ENCODE measurements around the gene SLC6A13. TPM values are rescaled to one million over a fixed set of nuclear protein-coding genes. Genes with fewer than 3 reads are reported as not detected.
A peak's percentile ranks its signal among the peaks of the same experiment; 100 is the strongest.
"Not testable (repeated sequence)": the region's sequence is repeated elsewhere in the genome, so short reads cannot be mapped to it uniquely, and the experiment has no call there.

SLC6A13 gene
- total RNA-seq, 1 donor from 2014 or later: 0.51 TPM

- DNase-seq (ENCODE audit: low read depth): peak; percentile 60
Measured at GRCh38 chr12:202081-202731, 60.4 kb downstream of the SLC6A13 start.

DNA sequence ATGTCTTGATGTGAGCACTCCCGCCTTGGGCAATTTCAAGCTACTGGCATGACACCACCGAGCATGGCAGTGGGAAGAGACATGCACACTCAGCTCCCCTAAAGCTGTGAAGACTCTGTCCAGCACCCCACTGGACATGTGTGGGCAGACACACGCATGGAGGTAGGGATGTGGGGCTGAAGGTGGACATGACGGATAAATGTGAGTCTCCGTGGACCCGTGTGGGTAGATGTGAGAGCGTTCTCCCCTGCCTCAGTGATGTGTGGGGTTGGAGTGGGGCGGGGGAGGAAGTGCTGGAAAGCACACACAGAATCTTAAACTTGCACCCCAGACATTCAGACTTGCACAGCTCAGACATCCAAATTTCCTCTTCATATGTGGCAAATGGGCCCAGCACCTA is 61.3 kb downstream of the SLC6A13 start:
- no peak for DNase-seq (ENCODE audit: low read depth)

DNA sequence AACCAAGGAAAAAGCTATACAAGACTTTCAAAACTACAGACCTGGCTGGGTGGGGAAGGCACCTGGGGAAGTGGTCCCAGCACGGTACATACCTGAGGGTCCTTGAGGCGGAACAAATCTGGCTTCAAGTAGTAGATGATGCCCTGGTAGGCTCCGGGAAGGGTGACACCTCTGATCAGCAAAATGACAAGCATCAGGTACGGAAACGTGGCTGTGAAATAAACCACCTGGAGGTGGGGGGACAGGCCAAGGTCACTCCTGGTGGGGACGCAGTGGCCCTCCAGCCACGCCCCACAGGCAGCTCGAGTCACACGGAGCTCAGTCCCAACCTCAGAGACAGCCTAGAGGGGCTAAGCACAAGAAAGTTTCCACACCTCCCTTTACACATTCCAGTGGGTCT is 63.9 kb downstream of the SLC6A13 start:
- no peak for DNase-seq (ENCODE audit: low read depth)

GRCh38 chr12:197911-198695 is 64.5 kb downstream of the SLC6A13 start:
- no peak for DNase-seq (ENCODE audit: low read depth)

DNA sequence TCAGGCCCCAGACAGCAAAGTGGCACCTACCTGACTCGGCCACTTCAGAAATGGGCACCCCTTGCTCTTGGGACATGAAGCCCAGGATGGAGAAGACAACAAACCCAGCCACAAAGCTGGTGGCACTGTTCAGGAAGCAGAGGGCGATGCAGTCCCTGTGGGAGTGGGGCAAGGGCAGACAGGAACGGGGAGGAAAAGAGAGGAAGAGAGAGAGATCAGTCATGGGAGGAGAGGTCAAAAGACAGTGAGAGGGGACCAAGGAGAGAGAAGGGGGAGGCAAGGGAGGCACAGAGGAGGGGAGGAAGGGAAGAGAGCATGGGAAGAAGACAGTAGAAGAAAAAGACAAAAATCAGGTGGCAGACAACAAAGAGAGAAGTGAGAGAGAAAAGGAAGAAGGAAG is 65.3 kb downstream of the SLC6A13 start:
- DNase-seq (ENCODE audit: low read depth): no peak

- DNase-seq (ENCODE audit: low read depth): no peak
Measured at GRCh38 chr12:196436-196835, 66.2 kb downstream of the SLC6A13 start.

DNA sequence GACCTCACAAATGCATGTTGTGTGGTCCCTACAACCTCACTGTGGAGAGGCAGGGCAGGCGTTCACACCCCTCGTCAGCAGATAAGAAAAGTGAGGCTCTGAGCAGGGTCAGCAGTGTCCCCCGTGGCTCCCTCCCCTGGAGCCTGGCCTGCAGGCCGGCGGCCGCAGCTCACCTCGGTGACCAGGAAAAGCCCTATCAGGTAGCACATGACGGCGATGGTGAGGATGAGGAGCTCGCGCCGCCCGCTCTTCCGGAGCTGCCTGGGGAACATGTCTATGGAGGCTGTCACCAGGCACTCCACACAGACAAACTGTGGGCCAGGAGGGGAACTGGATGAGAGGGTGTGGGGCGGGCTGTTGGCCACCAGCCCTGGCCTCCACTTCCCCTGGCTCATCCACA is 66.7 kb downstream of the SLC6A13 start:
- no peak for DNase-seq (ENCODE audit: low read depth)

DNA sequence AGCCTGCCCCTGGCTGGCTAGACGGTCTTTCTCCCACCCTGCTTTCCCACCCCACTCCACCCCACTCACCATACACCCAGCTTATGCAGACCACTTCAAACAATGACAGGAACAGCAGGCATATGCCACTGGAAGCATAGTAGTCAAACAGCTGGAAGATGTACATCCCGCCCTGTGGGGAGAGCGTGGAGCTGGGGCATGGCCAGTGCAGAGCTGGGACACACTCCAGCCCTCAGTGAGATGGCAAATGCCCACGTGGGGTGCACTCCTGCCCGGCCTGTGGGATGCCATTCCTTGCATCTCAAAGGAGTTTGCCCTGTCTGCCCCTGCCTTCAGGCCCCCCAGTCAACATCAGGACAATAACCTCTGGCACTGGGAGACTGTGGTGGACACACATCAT is 67.5 kb downstream of the SLC6A13 start:
- no peak for DNase-seq (ENCODE audit: low read depth)

DNA sequence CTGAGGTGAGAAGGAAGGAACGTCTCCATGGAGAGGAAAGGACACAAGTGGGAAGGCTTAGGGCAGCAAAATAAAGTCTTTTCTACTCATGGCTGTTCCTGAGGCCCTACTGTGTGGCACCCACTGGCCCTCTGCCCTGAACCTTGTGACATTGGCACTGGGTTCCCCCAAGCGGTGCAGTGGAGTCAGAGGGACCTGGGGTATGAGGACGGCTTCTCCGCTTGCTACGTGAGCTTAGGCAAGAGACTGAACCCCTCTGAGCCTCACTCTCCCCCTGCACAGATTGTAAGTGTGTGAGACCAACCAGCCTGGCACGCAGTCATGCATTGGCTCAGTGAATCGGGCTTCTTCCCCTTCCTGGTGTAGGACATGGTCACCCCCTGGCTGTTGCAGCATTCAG is 68.4 kb downstream of the SLC6A13 start:
- DNase-seq (ENCODE audit: low read depth): no peak

DNA sequence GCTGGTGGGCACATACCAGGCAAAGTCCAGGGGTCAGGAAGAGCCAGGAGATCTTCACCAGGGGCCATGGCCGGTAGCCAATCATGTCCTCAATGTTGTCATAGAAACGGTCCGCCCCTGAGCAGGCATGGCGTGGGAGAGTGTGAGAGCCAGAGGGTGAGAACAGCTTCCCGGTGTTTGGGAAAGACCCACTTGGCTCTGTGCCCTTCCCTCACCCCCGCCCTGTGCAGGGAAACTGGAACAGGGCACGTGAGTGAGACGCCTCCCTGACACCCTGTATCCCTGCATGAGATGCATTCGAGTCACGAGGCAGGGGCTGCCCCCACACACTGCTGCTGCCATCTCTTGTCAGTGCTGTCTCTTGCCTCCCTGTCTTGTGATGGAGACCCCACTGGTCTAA is 69.4 kb downstream of the SLC6A13 start:
- DNase-seq (ENCODE audit: low read depth): no peak

- no peak for DNase-seq (ENCODE audit: low read depth)
Measured at GRCh38 chr12:191541-191940, 71.1 kb downstream of the SLC6A13 start.

- no peak for DNase-seq (ENCODE audit: low read depth)
Measured at GRCh38 chr12:190881-191280, 71.8 kb downstream of the SLC6A13 start.

DNA sequence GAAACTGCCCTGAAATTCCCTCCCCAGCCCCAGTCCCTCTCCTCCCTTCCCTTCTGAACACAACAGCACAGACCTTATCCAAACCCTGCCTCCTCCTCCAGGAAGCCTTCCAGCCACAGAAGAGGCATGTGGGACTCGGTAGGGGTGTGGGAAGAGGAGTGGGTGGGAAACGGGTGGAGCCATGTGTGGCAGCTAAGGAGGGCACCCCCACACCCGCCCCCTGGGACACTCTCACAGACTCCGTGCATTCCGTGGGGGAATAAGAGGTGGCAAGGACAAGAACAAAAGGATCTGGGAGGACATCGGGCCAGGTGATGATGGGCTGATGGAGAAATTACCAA is 73.0 kb downstream of the SLC6A13 start:
- DNase-seq (ENCODE audit: low read depth): no peak

DNA sequence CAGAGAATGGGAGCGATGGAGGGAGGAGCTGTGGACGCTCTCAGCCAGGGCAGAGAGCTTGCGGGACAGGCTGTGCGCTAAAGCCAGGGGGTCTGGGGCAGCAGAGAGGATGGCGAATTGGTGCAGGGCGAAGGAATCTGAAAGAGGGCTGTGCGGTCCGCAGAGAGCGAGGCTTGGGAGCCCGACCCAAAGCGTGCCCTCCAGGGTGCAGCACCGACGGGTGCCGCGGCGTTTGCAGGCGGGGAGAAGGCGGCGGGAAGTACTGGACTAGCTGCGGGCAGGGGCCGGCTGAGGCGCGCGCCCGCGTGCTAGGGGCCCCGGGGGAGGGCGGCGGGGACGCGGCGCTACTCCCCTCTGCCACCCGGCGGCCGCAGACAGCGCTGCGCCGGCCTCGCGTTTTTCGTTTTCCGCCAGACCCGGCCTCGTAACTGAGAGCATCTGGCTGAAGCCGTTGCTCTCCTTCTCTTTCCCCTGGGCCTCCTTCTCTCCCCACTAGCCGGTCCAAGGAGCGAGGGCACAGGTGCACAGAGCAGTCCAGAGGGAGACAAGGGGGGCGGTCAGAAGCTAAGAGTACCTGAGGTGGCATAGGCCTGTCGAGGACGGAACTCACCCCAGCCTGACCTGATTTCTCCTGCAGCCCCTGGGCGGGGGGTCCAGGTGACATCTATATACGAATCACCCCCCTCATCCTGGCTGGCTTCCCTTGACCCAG is 73.6 kb downstream of the SLC6A13 start:
- DNase-seq (ENCODE audit: low read depth): no peak

DNA sequence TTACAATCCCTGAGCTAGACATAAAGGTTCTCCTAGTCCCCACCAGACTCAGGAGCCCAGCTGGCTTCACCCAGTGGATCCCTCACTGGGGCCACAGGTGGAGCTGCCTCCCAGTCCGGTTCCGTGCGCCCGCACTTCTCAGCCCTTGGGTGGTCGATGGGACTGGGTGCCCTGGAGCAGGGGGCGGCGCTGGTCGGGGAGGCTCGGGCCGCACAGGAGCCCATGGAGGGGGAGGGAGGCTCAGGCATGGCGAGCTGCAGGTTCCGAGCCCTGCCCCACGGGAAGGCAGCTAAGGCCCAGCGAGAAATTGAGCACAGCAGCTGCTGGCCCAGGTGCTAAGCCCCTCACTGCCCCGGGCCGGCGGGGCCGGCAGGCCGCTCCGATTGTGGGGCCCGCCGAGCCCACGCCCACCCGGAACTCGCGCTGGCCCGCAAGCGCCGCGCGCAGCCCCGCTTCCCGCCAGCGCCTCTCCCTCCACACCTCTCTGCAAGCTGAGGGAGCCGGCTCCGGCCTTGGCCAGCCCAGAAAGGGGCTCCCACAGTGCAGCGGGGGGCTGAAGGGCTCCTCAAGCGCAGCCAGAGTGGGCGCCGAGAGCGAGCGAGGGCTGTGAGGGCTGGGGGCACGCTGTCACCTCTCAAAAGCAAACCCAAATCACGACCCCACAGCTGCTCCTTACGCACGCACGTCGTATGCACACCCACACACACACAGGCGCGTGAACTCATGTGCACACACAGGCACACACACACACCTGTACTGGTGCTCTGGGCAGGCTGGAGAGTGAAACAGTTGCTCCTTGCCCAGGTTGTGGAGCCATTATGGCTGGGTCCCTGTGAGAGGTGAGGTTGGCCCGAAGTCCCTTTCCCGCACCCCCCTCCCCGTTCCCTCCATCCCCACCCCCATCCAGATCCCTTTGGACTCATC is 74.4 kb downstream of the SLC6A13 start:
- DNase-seq (ENCODE audit: low read depth): not testable (repeated sequence)

DNA sequence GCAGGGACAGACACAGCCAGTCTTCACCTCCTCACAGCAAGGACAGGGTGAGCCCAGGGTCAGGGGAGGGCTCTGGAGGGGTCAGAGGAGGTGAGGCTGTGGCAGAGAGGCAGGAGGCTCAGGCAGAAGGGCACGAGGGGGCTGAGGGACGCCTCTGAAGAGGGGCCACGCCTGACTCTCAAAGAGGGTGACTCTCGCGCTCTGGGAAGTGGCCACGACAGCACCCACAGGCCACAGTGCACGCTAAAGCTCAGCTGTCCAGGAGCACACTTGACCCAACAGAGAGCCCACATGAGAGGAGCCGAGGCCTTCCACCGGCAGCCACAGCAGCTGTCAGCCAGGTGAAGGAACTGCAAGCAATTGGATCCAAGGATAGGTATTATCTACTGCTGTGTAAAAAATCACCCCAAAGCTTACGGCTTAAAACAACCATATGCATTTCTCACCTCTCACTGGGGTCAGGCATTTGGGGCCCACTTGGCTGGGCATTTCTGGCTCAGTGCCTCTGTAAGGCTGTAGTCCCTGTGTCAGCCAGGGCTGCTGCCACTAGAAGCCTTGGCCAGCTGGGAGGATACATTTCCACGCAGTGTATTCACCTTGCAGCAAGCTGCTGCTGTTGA is 76.5 kb downstream of the SLC6A13 start:
- DNase-seq (ENCODE audit: low read depth): peak; percentile 76

DNA sequence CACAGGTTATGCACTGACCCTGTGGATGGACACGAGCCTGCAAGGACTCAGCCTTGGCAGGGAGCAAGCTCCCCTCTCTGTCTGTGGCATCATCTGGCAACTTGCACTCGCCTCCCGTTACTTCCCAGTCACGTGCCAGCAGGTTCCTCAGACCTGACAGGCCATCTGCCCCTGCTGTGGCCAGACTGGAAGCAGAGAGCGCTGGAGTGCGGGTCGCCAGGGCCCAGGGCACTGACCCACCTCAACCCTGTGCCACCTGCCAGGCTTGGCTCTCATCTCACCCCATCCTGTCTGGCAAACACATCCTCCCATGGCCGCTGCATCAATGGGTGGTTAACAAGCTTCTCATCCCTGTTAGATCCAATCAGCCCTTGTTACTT is 77.1 kb downstream of the SLC6A13 start:
- DNase-seq (ENCODE audit: low read depth): peak; percentile 28

DNA sequence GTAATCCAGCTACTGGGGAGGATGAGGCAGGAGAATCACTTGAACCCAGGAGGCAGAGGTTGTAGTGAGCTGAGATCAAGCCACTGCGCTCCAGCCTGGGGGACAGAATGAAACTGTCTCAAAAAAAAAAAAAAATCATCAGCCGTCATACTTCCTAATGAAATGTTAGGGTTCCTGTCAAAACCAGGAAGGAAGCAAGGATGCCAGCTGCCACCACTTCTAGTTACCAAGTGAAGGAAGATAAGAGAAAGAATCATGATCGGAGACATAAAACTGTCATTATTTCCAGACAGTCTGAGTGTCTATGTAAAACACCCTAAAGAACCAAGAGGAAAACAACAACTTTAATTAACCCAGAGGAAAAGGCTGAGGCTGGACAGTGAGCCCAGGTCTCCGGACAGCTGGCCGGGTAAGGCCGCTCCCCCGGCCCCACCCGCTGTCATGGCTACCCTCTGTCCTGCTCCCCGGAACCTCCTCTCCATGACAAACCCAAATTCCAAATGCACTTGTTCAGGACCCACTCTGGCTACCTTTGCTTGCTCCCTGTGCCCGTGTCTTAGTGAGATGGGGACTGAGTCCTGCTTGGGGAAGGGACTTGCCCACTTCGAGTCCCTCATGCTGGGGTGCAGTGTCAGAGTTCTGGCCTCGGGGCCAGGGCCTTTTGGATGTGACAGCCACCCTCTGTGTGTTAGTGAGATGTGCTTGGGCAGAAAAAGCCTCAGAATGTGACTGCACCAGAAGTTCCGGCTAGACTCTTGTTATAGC is 77.6 kb downstream of the SLC6A13 start:
- no peak for DNase-seq (ENCODE audit: low read depth)

DNA sequence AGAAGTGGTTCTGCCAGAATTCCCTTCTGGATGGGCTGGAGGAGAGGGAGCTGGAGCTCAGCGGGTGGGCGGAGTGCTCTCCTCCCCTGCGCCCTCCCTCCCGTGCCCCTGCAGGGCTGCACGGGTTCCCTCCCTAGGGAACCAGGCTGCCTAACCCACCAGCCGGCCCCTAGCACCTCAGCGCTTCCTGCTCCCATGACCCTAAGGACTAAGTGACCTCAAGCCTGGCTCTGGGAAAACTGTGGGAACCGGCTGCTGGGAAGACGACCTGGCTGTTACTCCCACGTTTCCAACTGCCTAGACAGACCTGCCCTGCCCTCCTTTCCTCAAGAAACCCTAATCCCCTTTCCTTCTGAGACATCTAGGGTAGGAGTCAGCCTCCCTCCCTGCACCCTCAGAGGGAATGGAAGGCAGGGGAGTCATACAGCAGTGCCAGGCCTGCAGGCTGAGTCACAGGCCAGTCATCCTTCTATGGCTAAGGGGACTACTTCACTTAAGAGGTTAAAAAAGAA is 80.2 kb downstream of the SLC6A13 start:
- peak; percentile 33 for DNase-seq (ENCODE audit: low read depth)

DNA sequence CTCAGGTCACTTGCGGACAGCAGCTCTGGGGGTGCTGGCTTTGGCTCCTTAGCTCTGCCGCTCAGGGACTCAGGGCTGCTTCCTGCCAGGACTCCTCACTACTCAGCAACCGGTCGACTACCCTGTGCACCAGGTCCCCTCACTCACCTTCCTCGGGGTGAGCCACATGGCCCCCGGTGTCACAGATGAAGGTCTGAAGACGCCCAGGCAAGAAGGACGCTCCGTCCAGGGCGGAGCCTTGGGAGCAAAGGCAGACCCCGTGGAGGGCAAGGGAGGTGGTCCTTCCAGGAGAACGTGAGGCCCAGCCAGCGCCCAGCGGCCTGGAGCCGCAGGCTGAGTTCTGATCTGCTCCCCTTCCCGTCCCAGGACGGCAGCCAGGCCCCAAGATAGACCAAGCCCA is 80.7 kb downstream of the SLC6A13 start:
- no peak for DNase-seq (ENCODE audit: low read depth)
